Activated T-cell treated with anti-CD3 and anti-CD28 coated beads for 24 hours (primary cell): ENCODE results near the gene KRTAP10-2.
A peak's percentile ranks its signal among the peaks of the same experiment; 100 is the strongest.
"Not testable (repeated sequence)": the region's sequence is repeated elsewhere in the genome, so short reads cannot be mapped to it uniquely, and the experiment has no call there.

Experiments
- DNase-seq: peaks from one replicate; pipeline ENCODE4 v3.0.0-alpha.2; 2020; ENCODE audit warnings: low read depth

The KRTAP10-2 gene

GRCh38 chr21:44551340-44551961 lies at the start of gene KRTAP10-2:
TSS of gene KRTAP10-2 (minus strand) at chr21:44551505. CDS start at chr21:44551458, 47 bp downstream.
- DNase-seq: no peak

- DNase-seq: not testable (repeated sequence)
These were observed 49.8 kb upstream of the KRTAP10-2 start for GRCh38 chr21:44601091-44601490.

- not testable (repeated sequence) for DNase-seq
These were observed 49.0 kb upstream of the KRTAP10-2 start, which contains the start of gene KRTAP10-7 for GRCh38 chr21:44600118-44600978. TSS of gene KRTAP10-7 (plus strand) at chr21:44600597. CDS start at chr21:44600622, 25 bp downstream.

DNA sequence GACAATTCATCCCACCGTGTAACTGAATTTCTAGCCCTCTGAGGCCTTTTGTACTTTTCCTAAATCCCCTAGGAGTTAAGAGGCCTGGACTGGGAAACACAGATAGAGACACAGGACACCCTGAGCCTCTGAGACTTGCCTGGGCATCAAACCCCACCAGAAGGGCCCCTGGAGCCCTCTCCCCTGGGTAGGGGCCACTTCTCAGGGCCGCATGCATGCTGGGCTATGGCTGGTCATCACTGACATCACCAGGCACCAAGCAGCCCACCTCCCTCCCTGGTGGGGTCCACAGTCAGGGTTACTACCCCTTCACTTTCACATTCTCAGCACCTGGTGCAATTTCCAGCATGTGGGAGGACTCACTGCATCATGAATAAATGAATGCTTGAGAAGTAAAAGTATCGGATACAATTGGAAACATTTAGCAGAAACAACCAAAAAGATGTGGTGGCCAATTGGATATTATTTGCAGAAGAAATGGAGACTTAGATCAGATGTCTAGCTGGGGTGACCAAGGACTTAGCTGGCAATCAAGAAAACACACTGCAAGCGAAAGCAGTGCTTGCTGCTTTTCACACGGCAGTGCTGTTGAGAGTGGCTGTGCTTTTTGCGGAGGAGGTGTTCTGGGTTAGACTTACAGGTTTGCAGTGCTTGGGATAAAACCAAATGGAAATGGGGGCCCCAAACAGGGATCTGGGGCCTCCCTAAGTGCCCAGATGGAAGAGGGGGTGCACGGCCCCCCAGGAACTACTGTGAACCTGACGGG lies 48.1 kb upstream of the KRTAP10-2 start:
- DNase-seq: no peak

DNA sequence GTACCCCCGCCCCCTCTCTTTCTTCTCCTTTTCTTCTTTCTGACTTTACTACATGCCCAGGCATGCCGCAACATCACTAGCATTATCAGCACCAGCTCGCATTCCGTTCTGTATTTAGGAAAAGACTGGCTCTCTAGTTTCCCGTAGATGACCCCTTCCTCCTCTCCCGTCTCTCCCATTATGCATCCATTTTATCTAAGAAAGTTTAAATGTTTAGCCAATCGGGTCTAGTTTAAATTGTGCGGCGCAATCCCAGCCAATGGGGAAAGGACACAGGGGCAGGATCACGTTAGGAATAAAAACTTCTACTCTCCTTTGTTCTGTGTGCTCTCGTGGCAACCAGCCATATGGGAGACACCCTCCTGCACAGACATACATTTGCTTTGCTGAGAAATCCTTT lies 46.8 kb upstream of the KRTAP10-2 start:
- no peak for DNase-seq

DNA sequence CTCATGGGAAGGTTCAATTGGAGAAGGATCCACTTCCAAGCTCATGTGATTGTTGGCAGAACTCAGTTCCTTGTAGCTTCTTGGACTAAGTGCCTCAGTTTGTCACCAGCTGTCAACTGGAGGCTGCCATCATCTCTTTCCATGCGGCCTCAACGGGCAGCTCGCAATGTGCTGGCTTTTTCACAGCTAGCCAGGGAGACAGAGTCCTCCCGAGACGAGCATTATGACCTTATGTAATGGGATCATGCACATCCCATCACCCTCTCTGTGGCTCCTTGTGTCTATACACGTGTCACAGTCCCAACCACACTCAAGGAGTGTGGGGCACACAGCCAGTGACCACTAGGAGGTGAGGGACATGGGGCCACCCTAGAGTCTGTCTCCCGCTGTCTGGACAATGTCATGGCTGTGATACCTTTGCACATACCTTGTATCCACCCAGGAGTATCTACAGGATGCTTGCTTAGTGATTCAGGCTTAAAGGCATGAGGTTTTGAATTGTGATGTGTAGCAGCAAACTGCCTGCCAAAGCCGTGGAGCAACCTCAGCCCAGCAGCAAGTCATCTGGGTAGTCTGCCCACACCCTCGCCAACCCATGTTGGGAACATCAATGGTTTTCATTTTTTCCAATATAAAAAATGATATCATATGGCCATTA lies 44.9 kb upstream of the KRTAP10-2 start:
- DNase-seq: no peak

GRCh38 chr21:44595524-44595923 lies 44.2 kb upstream of the KRTAP10-2 start:
- no peak for DNase-seq

DNA sequence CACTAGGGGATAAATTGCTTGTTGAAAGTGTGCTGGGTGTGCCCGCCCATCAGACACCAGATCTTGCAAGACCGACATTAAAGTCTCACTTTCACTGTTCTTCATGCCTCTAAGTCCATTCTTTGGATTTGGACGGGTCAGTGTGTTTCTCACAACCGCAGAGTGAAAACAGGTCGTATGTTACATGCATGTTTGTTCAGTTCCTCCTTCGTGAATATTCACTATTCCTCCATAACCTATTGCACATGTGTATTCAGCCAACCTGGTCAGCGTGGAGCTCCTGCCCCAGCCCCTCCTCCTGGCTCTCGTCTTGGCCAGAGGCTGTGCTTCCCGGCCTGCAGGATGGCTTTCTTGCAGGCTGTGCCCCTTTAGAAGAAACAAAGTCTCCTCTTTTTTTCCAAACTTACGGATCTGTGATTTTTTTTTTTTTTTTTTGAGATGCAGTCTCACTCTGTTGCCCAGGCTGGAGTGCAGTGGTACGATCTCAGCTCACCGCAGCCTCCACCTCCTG lies 43.2 kb upstream of the KRTAP10-2 start:
- no peak for DNase-seq

DNA sequence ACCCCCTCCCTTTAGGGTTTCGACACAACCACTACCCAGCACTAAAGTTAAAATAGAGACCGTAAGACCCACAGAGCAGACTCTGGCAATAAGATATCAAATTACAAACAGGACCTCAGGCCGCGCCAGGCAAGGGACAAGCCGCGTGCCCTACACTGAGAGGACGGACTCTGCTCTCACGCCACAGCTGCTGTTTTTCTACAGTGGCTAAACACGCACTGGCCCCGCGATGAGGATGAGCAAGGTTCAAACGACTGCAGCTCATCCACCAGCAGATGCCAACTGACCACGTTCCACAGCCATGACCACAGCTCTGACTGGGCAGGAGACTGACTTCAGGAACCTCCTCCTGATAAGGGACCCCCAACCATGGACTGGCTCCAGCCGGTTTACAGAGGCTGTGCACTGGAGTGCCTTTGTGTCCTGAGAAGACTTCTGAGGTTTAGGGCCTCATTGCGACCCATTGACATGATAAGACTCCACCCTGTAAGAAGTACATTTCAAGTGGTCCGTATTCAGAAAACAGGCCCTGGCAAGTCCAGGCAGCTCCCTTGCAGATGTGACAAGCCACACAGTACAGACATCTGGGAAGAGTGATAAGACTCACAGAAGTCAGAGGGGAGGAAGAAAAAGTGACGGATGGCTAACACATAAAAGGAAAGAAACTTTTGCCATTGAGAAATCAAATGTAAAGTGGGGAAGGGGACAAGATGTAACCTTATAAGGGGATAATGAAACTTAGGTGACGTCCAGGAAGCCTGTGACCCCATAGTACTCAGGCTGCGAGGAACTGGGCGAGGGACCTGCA lies 42.5 kb upstream of the KRTAP10-2 start:
- DNase-seq: no peak

- DNase-seq: no peak
These were observed 41.4 kb upstream of the KRTAP10-2 start, which contains the start of gene KRTAP10-6 for GRCh38 chr21:44592446-44593311. TSS of gene KRTAP10-6 (minus strand) at chr21:44592505. CDS start at chr21:44592484, 21 bp downstream.

DNA sequence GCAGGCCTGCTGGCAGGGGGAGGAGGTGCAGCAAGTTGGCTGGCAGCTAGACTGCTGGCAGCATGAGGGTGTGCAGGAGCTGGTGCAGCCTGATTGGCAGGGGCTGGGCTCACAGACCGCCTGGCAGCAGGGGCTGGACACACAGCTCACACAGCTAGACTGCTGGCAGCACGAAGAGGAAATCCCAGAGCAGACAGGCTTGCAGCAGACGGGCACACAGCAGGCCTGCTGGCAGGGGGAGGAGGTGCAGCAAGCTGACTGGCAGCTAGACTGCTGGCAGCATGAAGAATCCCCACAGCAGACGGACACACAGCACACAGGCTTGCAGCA lies 40.5 kb upstream of the KRTAP10-2 start:
- not testable (repeated sequence) for DNase-seq

DNA sequence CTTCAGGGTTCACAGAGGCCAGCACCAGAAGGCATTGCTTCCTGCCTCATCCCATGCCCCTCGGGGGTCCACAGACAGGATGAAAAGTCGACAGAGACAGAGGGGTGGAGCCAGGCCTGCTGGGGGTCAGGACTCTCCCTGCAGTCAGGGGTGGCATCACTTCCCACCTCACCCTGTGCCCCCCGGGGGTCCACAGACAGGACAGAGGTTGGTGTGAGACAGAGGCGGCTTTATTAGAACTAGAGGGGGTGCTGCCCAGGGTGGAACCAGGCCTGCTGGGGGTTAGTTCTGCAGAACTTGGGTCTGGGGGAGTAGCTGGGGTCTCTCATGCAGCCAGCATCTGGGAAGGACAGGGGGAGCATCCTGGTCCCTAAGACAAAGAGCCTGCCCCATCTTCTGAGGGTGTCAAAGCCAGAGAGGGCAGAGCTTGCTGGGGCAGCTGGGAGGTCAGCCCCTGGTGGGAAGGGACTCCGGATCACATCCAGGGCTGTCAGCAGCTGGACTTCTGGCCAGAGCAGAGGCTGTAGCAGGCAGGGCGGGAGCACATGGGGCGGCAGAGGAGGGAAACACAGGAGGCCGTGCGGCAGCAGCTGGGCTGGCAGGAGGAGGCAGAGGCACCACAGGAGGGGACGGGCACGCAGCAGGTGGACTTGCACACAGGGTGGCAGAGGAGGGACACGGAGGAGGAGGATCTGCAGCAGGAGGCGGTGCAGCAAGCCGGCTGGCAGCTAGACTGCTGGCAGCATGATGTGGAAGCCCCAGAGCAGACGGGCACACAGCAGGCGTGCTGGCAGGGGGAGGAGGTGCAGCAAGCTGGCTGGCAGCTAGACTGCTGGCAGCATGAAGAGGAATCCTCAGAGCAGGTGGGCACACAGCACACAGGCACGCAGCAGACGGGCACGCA lies 39.8 kb upstream of the KRTAP10-2 start:
- DNase-seq: not testable (repeated sequence)

- DNase-seq: no peak
These were observed 39.0 kb upstream of the KRTAP10-2 start for GRCh38 chr21:44590311-44590721.

DNA sequence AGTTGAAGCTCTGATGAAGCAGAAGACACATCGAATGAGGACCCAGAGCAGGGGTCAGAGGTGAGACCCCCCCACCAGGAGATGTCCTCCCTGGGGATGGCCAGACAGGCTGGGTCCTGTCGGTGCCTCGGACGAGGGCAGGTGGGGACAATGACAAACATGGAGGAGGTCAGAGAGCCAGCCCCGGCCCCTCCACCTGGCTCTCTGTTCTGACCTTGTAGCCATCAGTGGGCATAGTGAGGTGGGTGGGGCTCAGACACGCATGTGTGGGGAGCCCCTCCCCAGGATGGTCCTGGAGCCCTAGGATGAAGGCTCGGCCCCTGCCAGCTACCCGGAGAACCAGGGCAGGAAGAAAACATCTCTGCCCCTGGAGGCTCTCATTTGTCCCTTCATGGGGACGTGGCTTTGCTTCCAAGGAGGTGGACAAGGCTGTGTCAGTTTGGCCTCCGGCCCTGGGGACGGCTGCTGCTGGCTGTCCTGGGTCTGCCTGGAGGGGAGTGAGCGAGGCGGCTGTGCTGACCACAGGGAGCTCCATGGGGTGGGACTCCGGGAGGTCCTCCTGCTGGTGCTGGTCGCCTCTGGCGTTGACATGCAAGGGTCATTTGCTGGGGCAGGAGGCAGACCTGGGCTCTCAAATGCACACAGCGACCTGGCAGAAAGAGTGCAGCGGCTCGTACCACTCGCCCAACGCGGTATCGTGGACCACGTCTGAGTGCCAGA lies 38.4 kb upstream of the KRTAP10-2 start:
- DNase-seq: no peak

DNA sequence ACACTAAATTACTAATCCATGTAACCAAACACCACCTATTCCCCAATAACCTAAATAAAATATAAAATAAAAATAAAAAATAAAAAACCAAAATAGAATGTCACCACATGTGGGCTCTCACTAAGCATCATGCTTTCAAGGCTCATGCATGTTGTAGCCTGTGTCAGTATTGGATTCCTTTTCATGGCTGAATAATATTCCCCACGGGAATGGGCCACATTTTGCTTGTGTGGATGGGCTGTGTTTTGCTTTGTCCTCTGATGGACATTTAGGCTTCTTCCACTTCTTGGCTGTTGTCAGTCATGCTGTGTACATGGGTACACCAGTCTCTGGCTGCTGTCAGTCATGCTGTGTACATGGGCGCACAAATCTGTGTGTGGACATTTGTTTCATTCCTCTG lies 37.8 kb upstream of the KRTAP10-2 start:
- no peak for DNase-seq

- no peak for DNase-seq
These were observed 34.6 kb upstream of the KRTAP10-2 start for GRCh38 chr21:44585892-44586291.

DNA sequence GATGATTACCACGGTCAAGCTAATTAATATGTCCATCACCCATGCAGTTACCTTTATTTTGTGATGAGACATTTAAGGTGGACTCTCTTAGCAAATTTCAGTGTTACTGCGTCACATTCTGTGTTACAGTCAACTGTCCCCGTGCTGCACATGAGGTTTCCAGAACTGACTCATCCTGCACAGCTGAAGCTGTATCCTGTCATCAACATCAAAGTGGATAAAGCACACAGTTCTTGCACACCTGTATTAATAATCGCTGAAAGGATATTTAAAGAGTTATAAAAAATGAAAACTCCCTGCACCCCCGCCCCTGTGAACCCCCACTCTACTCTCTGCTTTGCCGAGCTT lies 32.5 kb upstream of the KRTAP10-2 start:
- peak; percentile 11 for DNase-seq

GRCh38 chr21:44583089-44583799 lies 31.9 kb upstream of the KRTAP10-2 start:
- no peak for DNase-seq
